Effector memory CD8-positive, alpha-beta T cell (primary cell): ENCODE results near the gene ATG16L2.
"Not testable (repeated sequence)": the region's sequence is repeated elsewhere in the genome, so short reads cannot be mapped to it uniquely, and the experiment has no call there.

Experiments
- ATAC-seq: fragments of 150-1000 bp; cut with Tn5 transposase; replicated peaks from 2 replicates; pipeline ENCODE4 v1.10.0; 2021; ENCODE audit warnings: mild to moderate bottlenecking, moderate library complexity
- DNase-seq, 3 experiments: peaks; one replicate each; pipeline ENCODE4 v3.0.0; 2021
- H3K27ac Mint-ChIP-seq, 2 donors: one replicate each; pipeline ENCODE4 v1.8.0; 2022; ENCODE audit warnings: mild to moderate bottlenecking in 2 of 2, mixed read lengths in 2 of 2, moderate library complexity in 2 of 2
- H3K27me3 Mint-ChIP-seq, 2 donors: one replicate each; pipeline ENCODE4 v1.8.0; 2022; ENCODE audit warnings: mixed read lengths in 2 of 2
- H3K36me3 Mint-ChIP-seq: one replicate; pipeline ENCODE4 v1.8.0; 2022; ENCODE audit warnings: mild to moderate bottlenecking, moderate library complexity, mixed read lengths; ENCODE audit not compliant: insufficient read depth
- H3K4me1 Mint-ChIP-seq, 2 donors: one replicate each; pipeline ENCODE4 v1.8.0; 2022; ENCODE audit warnings: low read depth in 2 of 2, mixed read lengths in 2 of 2
- H3K4me3 Mint-ChIP-seq, 2 donors: one replicate each; pipeline ENCODE4 v1.8.0; 2022; ENCODE audit warnings: mild to moderate bottlenecking in 2 of 2, mixed read lengths in 2 of 2, moderate library complexity in 2 of 2
- H3K9me3 Mint-ChIP-seq, 2 donors: one replicate each; pipeline ENCODE4 v1.8.0; 2022; ENCODE audit warnings: mixed read lengths in 2 of 2

ATG16L2 gene

DNA sequence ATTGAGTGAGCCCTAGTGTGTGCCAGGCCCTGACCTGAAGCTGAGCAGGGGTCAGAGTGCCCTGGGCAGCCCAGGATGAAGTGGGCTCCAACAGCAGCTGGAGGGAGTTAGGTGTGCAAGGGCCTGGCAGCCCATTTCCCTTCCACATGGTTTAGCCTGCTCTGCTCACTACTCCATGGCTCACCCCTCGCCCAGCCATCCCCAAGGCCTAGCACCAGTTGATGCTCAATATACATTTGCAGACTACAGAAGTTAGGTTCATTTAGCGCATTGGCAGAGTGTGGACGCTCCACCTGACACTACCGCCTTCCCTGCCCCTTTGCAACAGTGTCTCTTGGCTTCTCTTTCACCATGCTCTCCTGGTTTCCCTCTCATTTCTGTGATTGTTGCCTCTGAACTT, 3.8 kb downstream of the ATG16L2 start:
- Mint-ChIP-seq H3K36me3 (peaks cover 81% of the 10 kb centered on the region), H3K27ac (peak overlapping the region; percentile 25 to 100), H3K4me1 (peaks cover 37 to 43% of the 10 kb centered on the region in 2 donors), H3K9me3 (no peaks in the 10 kb centered on the region), H3K4me3 (peak overlapping the region in 1 of 2 donors; percentile 51), H3K27me3 (no peaks in the 10 kb centered on the region)
- DNase-seq (no peak), ATAC-seq (no peak)

DNA sequence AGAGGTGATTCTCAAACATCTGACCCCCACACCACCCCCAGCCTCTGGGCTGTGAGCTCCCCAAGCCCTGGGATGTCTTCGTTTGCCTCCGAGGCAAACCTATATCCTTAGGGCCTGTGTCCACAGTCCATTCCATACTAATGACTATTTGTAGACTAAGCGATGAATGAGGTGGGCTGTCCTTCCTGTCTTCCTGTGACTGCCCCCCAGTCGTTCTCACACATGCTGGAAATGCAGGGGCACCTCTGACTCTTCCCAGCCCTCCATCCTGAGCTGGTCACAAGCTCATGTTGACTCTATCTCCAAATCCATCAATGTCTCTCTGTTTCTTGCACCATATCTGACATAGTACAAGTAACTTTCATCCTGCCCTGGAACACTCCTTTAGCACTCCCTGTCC, 4.8 kb downstream of the ATG16L2 start:
- no peak for DNase-seq
- no peaks in the 10 kb centered on the region for H3K27me3 Mint-ChIP-seq
- ATAC-seq = no peak
- peak overlapping the region in 1 of 2 donors; percentile 22 for H3K4me3 Mint-ChIP-seq
- no peaks in the 10 kb centered on the region for H3K9me3 Mint-ChIP-seq
- peaks cover 82% of the 10 kb centered on the region for H3K36me3 Mint-ChIP-seq
- H3K4me1 Mint-ChIP-seq = peaks cover 31 to 37% of the 10 kb centered on the region in 2 donors
- H3K27ac Mint-ChIP-seq = peak overlapping the region; percentile 27 to 65

DNA sequence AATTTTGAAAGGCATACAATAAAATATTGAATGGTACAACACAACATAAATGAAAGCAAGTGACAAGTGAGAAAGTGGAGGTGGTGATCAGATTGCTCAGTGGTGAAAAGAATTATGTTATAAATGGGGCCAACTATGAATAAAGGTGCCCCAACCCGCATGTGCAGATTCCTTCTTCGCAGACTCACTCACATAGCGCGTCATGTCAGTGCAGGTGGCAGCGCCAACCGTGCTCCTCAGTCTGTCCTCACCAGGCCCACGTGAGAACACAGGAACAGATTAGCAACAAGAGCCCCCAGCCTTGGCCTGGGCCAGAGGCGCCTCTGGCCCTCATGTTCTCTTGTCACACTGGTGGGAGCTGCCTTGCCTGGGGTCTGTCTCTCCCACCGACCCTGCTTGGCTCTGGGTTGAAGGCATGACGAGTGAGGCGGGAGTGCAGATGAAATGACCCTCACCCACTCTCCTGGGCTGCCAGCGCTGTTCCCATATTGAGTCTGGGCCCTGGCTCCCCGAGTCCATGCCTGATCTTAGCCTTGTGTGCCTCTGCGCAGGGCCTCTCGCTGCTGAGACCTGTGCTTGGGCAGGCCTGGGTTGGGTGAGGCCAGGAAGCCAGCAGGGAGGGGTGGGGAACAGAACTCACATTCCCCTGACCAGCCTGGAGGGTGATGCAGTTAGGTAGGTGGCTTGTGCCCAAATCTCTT, 6.4 kb downstream of the ATG16L2 start:
- no peak for ATAC-seq
- peak overlapping the region; percentile 58 to 87 for H3K27ac Mint-ChIP-seq
- peak overlapping the region in 1 of 2 donors; percentile 53 for H3K4me3 Mint-ChIP-seq
- no peaks in the 10 kb centered on the region for H3K9me3 Mint-ChIP-seq
- H3K4me1 Mint-ChIP-seq = peaks cover 23 to 35% of the 10 kb centered on the region in 2 donors
- H3K36me3 Mint-ChIP-seq = peaks cover 81% of the 10 kb centered on the region
- H3K27me3 Mint-ChIP-seq = no peaks in the 10 kb centered on the region
- no peak for DNase-seq

DNA sequence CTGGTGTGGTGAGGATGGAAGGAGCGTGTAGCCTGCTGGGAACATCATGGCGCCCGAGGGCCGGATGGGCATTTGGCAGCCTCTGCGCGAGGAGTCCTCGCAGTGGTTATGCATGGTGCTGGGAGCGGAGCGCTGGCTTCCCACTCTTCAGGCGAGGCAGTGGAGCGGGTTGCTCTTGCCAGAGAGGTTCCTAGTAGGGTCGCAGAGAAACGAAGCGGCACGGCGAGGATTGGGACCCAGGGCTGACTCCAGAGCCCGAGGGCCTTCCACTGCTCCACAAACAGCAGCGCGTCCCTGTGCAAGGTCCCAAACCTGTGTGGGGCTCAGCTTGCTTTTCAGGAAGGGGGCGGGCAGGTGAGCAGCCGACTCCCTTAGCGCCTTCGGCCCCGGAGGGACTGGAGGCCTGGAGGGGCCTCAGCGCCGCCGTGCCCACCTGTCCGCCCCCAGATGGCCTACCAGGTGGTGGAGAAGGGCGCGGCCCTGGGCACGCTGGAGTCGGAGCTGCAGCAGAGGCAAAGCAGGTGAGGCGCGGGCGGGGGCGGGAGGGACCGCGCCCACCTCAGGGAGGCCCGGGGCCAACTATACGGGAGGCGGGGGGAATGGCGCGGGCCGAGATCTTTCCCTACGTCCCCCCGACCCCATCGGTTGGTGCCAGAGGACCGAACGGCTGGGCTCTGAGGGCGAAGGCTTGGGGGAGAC, 7.2 kb downstream of the ATG16L2 start:
- Mint-ChIP-seq H3K27ac (peak overlapping the region; percentile 58 to 87), H3K36me3 (peaks cover 79% of the 10 kb centered on the region), H3K27me3 (no peaks in the 10 kb centered on the region), H3K4me1 (peaks cover 16 to 29% of the 10 kb centered on the region in 2 donors), H3K9me3 (no peaks in the 10 kb centered on the region), H3K4me3 (peak overlapping the region in 1 of 2 donors; percentile 53)
- DNase-seq = no peak
- ATAC-seq = no peak

DNA sequence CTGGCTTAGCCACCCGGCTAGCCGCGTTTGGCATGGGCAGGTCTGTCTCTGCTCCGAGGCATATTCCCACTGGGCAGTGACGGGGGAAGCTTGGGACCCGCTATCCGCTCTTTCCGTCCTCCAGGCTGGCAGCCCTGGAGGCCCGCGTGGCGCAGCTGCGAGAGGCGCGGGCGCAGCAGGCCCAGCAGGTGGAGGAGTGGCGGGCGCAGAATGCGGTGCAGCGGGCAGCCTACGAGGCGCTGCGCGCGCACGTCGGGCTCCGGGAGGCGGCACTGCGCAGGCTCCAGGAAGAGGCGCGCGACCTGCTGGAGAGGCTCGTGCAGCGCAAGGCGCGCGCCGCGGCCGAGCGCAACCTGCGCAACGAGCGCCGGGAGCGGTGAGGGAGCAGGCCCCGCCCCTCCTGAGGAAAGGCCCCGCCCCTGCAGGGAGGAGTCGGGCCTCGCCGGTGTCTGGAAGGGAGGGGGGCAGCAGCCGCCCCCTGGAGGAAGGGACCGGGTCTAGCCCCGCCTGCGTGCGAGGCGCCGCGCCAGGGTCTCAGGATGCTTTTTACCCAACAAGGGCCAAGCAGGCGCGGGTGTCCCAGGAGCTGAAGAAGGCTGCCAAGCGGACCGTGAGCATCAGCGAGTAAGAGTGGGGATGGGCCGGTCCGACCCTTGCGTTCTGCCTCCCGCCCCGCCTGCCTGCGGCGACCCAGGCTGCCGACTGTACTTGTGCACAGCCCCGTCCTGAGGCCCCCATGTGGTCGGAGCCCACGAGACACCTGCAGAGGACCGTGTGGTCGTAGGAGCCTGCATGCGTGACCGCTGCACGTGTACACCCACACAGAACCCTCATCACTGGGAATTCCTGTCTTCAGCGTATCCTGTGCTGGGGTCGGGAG, 7.9 kb downstream of the ATG16L2 start:
- ATAC-seq (peak; percentile 86), DNase-seq (peak; percentile 72 to 89 (median 85))
- peaks cover 79% of the 10 kb centered on the region for H3K36me3 Mint-ChIP-seq
- peaks cover 18 to 29% of the 10 kb centered on the region in 2 donors for H3K4me1 Mint-ChIP-seq
- no peaks in the 10 kb centered on the region for H3K9me3 Mint-ChIP-seq
- peak overlapping the region in 1 of 2 donors; percentile 49 for H3K4me3 Mint-ChIP-seq
- no peaks in the 10 kb centered on the region for H3K27me3 Mint-ChIP-seq
- peak overlapping the region in 1 of 2 donors; percentile 87 for H3K27ac Mint-ChIP-seq

DNA sequence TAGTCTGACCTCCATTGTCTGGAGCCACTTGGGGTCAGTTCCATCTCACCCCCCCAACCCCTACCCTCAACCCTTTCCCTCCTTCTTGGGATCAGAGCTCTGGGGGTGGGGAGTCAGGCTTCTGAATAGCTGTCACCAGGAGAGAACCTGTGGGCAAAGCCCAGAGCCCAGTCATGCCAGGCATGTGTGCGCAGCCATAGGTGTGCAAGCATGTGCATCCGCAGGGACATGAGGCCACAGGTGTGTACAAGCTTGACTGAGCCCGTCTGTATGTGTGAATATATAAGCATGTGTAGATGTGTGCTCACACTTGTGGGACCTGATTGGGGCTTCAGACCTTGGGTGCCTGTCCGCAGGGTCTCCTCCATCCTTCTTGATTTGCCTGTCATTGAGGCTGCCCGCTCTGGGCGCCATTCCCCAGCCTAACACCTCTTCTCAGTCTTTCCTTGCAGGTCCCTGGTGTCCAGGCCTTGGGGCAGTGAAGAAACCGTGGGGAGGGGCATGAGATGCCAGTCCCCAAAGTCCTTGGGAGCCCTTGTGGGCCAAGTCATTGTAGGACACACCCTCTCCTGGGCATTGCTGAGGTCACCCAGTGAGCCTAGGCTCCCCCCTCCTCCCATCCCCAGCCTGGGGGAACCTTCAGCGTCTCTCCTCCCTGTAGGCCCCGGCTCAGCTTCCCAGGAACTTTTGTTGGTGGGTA, 9.0 kb downstream of the ATG16L2 start:
- Mint-ChIP-seq H3K27ac (peak overlapping the region; percentile 92 to 96), H3K9me3 (no peaks in the 10 kb centered on the region), H3K4me3 (peak overlapping the region in 1 of 2 donors; percentile 15), H3K4me1 (peaks cover 19 to 26% of the 10 kb centered on the region in 2 donors), H3K27me3 (no peaks in the 10 kb centered on the region), H3K36me3 (peaks cover 69% of the 10 kb centered on the region)
- no peak for ATAC-seq
- no peak for DNase-seq

DNA sequence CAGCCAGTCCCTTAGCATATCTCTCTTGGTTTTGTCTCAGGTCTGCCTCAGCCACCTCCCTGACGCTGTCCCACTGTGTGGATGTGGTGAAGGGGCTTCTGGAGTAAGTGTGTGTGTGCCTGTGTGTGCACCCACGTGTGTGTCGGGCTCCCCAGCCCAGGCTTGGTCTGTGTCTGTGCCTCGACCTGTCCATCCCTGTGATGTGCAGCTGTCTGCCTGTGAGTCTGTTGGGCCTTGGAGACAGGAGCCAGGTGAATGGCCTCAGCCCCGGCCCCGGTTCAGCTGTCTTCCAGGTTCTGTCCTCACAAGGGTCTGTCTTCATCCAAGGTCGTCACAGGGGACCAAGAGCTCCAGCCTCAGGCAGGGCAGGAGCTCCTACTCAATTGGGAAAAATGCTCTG, 9.8 kb downstream of the ATG16L2 start:
- peaks cover 65% of the 10 kb centered on the region for H3K36me3 Mint-ChIP-seq
- H3K4me1 Mint-ChIP-seq = peaks cover 17 to 27% of the 10 kb centered on the region in 2 donors
- ATAC-seq (no peak), DNase-seq (no peak)
- peak overlapping the region; percentile 92 to 96 for H3K27ac Mint-ChIP-seq
- no peaks in the 10 kb centered on the region for H3K27me3 Mint-ChIP-seq
- no peak overlapping the region for H3K4me3 Mint-ChIP-seq
- no peaks in the 10 kb centered on the region for H3K9me3 Mint-ChIP-seq

DNA sequence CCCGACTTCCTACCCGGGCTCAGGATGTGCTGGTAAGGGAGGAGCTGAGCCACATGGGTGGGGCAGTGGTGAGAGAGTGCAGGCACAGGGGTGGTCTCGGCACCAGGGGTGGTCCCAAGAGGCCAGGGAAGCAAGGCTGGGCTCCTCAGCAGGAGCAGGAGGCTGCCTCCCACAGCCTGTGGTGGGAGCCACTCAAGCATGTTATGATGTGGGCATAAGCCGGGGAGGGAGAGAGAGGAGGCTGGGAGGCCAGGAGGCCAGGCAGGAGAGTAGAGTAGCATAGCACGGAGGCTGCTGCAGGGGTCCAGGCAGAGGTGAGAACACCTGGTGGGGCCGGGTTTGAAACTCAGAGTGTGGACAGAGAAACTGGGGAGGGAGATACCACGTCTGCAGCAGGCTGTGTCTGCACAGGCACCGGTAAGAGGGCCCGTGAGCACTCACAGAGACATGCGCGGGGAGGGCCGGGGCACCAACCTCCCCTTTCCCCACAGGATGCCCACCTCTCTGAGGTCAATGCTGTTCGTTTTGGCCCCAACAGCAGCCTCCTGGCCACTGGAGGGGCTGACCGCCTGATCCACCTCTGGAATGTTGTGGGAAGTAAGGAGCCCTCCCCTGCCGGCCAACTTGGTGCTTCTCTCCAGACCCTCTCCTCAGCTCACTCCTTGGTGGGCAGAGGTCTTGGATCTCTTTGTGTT, 10.7 kb downstream of the ATG16L2 start:
- H3K27ac Mint-ChIP-seq = peak overlapping the region; percentile 5 to 96
- peaks cover 63% of the 10 kb centered on the region for H3K36me3 Mint-ChIP-seq
- H3K4me3 Mint-ChIP-seq = no peak overlapping the region
- no peaks in the 10 kb centered on the region for H3K27me3 Mint-ChIP-seq
- ATAC-seq (no peak), DNase-seq (no peak)
- no peaks in the 10 kb centered on the region for H3K9me3 Mint-ChIP-seq
- peaks cover 20 to 28% of the 10 kb centered on the region in 2 donors for H3K4me1 Mint-ChIP-seq

DNA sequence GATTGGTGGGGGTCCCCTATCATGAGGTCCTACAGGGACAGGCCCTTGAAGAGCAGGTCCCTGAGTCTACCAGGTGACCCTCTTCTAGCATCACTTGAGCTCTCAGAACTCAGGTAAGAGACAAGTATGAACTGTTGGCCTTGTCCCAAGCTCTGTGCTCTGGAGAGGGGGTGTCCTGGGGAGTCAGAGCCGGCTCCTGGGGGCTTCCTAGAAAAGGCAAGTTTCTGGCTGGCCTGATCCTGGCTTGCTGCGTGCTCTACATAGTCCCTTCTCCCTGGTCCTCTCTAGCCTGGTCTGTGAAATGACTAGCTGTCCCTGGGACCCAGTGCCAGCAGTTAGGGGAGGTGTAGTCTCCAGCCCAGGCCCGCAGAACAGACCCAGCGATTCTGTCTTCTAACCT, 11.4 kb downstream of the ATG16L2 start:
- no peaks in the 10 kb centered on the region for H3K9me3 Mint-ChIP-seq
- peaks cover 60% of the 10 kb centered on the region for H3K36me3 Mint-ChIP-seq
- DNase-seq (no peak), ATAC-seq (no peak)
- H3K27me3 Mint-ChIP-seq = no peaks in the 10 kb centered on the region
- peaks cover 21 to 27% of the 10 kb centered on the region in 2 donors for H3K4me1 Mint-ChIP-seq
- H3K4me3 Mint-ChIP-seq = no peak overlapping the region
- peak overlapping the region; percentile 64 to 96 for H3K27ac Mint-ChIP-seq

DNA sequence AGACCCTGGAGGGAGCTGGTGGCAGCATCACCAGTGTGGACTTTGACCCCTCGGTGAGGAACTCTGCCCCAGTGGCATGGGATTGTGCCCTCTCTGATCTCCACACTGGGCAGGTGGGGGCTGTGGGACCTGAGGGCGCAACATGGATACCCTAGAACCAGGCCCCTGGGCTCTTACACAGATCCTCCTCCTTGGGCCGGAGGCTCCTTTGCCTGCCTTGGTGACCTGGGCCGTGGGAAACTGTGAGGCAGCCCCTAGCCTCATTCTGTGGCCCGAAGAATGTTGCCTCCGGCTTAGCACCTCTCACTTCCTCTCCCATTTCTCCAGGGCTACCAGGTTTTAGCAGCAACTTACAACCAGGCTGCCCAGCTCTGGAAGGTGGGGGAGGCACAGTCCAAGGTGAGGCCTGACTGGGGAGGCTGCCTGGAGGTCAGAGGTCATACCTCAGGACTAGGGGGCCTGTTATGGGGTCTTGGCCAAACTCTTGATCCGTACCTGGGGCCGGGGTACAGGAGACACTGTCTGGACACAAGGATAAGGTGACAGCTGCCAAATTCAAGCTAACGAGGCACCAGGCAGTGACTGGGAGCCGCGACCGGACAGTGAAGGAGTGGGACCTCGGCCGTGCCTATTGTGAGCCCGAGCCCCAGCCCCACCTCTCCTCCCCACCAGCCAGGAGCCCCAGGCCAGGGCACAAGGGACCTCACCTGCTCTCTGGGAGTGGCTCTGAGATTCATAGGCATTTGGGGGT, 12.2 kb downstream of the ATG16L2 start:
- H3K4me3 Mint-ChIP-seq = no peak overlapping the region
- no peak for DNase-seq
- H3K9me3 Mint-ChIP-seq = no peaks in the 10 kb centered on the region
- peaks cover 57% of the 10 kb centered on the region for H3K36me3 Mint-ChIP-seq
- no peaks in the 10 kb centered on the region for H3K27me3 Mint-ChIP-seq
- H3K27ac Mint-ChIP-seq = peak overlapping the region; percentile 86 to 96
- peaks cover 22 to 24% of the 10 kb centered on the region in 2 donors for H3K4me1 Mint-ChIP-seq
- no peak for ATAC-seq

DNA sequence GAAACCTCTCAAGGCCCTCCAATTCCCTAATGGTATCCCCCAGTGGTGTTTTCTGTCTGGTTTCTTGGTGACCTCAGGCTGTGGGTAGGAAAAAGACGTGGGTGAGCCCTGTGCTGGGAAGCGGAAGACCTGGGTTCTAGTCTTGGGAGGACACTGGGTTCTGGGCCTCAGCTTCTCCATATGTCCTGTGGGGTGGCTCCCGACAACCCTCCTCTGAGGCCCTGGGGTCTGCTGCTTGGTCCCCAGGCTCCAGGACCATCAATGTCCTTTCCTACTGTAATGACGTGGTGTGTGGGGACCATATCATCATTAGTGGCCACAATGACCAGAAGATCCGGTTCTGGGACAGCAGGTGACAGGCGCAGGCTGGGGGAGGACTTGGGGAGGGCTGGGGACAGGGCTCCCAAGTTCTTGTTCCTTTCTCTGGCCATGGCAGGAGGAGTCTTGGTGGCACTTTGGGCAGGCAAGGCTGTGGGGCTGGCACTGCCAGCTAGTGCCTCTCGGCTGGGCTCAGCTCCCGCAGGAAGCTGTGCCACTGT, 12.8 kb downstream of the ATG16L2 start:
- peak overlapping the region in 1 of 2 donors; percentile 69 for H3K4me3 Mint-ChIP-seq
- H3K9me3 Mint-ChIP-seq = no peaks in the 10 kb centered on the region
- peaks cover 52% of the 10 kb centered on the region for H3K36me3 Mint-ChIP-seq
- no peak for ATAC-seq
- DNase-seq = no peak
- no peaks in the 10 kb centered on the region for H3K27me3 Mint-ChIP-seq
- peaks cover 25 to 30% of the 10 kb centered on the region in 2 donors for H3K4me1 Mint-ChIP-seq
- peak overlapping the region; percentile 86 to 96 for H3K27ac Mint-ChIP-seq

DNA sequence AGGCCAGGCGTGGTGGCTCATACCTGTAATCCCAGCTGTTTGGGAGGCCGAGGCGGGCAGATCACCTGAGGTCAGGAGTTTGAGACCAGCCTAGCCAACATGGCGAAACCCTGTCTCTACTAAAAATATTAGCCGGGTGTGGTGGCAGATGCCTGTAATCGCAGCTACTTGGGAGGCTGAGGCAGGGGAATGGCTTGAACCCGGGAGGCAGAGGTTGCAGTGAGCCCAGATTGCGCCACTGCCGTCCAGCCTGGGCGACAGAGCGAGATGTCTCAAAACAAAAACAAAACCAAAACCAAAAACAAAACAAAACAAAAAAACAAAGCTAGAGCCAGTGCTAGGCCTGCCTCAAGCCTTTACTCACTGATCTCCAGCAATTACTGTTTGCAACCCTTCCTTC, 13.4 kb downstream of the ATG16L2 start:
- not testable (repeated sequence) for DNase-seq
- peak; percentile 78 for ATAC-seq
- H3K27ac Mint-ChIP-seq = peak overlapping the region; percentile 86 to 96

More for the DNA sequence above, 13.4 kb downstream of the ATG16L2 start:
- Mint-ChIP-seq H3K4me3 (peak overlapping the region in 1 of 2 donors; percentile 69), H3K36me3 (peaks cover 53% of the 10 kb centered on the region), H3K4me1 (peaks cover 25 to 32% of the 10 kb centered on the region in 2 donors)
- H3K9me3 Mint-ChIP-seq, H3K27me3 Mint-ChIP-seq: not testable (repeated sequence)
